ENCODE data around the gene BUD13. TPM values are rescaled to one million over a fixed set of nuclear protein-coding genes. Genes with fewer than 3 reads are reported as not detected.

BUD13 gene
- total and polyA plus RNA-seq, 11 donors, result 4.3 to 10.0 (median 7.1) TPM

- ATAC-seq (no peak), DNase-seq (no peak)
- TF ChIP-seq CTCF (IDR thresholded peaks at IDR 0.05) (no peak), POLR2A (IDR thresholded peaks at IDR 0.05) (no peak)
- no peak overlapping the region for H3K27ac ChIP-seq
- intact Hi-C loops (cut with DNase I), result no loop called here
- 89 to 93% (median 91%) methylated on average over 7 to 9 of the region's 9 CpGs for WGBS, 4 donors
- no peaks in the 10 kb centered on the region for H3K27me3 ChIP-seq
- H3K4me1 ChIP-seq, result peaks cover 0 to 8% (median 0%) of the 10 kb centered on the region in 12 donors
- H3K36me3 ChIP-seq, result no peaks in the 10 kb centered on the region
- H3K4me3 ChIP-seq, result no peak overlapping the region
- no peaks in the 10 kb centered on the region for H3K9me3 ChIP-seq
These were observed 46.3 kb upstream of the BUD13 start for GRCh38 chr11:116819049-116819448.

GRCh38 chr11:116814502-116814901 is 41.7 kb upstream of the BUD13 start:
- peaks cover 0 to 4% (median 0%) of the 10 kb centered on the region in 12 donors for H3K9me3 ChIP-seq
- no peaks in the 10 kb centered on the region for H3K27me3 ChIP-seq
- intact Hi-C loops (cut with DNase I), result no loop called here
- H3K4me1 ChIP-seq, result peaks cover 0 to 14% (median 0%) of the 10 kb centered on the region in 12 donors
- TF ChIP-seq POLR2A (IDR thresholded peaks at IDR 0.05), result no peak
- TF ChIP-seq CTCF (IDR thresholded peaks at IDR 0.05), result no peak
- H3K36me3 ChIP-seq, result no peaks in the 10 kb centered on the region
- H3K4me3 ChIP-seq, result no peak overlapping the region
- 51 to 72% (median 66%) methylated on average over 6 of the region's 6 CpGs for WGBS, 4 donors
- DNase-seq (no peak), ATAC-seq (peak in 1 of 4 donors; percentile 48)
- H3K27ac ChIP-seq, result peak overlapping the region in 5 of 12 donors; percentile 8 to 61 (median 34)

- H3K9me3 ChIP-seq, result peaks cover 0 to 4% (median 0%) of the 10 kb centered on the region in 12 donors
- no peak for TF ChIP-seq CTCF (IDR thresholded peaks at IDR 0.05)
- no peaks in the 10 kb centered on the region for H3K36me3 ChIP-seq
- no peaks in the 10 kb centered on the region for H3K27me3 ChIP-seq
- intact Hi-C loops (cut with DNase I), result no loop called here
- peaks cover 0 to 14% (median 0%) of the 10 kb centered on the region in 12 donors for H3K4me1 ChIP-seq
- DNase-seq (no peak), ATAC-seq (peak; percentile 59 to 75 (median 68))
- no peak overlapping the region for H3K4me3 ChIP-seq
- 35 to 63% (median 56%) methylated on average over 4 to 5 of the region's 5 CpGs for WGBS, 4 donors
- H3K27ac ChIP-seq, result peak overlapping the region in 5 of 12 donors; percentile 8 to 61 (median 34)
These were observed 41.1 kb upstream of the BUD13 start for GRCh38 chr11:116813781-116814471.

GRCh38 chr11:116813170-116813569 is 40.4 kb upstream of the BUD13 start:
- Histone ChIP-seq H3K27me3 (no peaks in the 10 kb centered on the region), H3K4me1 (peaks cover 0 to 14% (median 0%) of the 10 kb centered on the region in 12 donors), H3K27ac (peak overlapping the region in 1 of 12 donors; percentile 18), H3K9me3 (peaks cover 0 to 4% (median 0%) of the 10 kb centered on the region in 12 donors), H3K4me3 (no peak overlapping the region), H3K36me3 (no peaks in the 10 kb centered on the region)
- 89 to 100% (median 93%) methylated on average over 1 of the region's 1 CpG for WGBS, 4 donors
- DNase-seq, result no peak
- no peak for ATAC-seq
- intact Hi-C loops (cut with DNase I), result no loop called here
- no peak for TF ChIP-seq POLR2A (IDR thresholded peaks at IDR 0.05)
- TF ChIP-seq CTCF (IDR thresholded peaks at IDR 0.05), result no peak

Measured in heart left ventricle (tissue), 16 donors.